Liver (tissue), 3 donors: ENCODE measurements around the gene DHRS7.

Experiments
- EGR1 ChIP-seq, 2 donors: IDR thresholded peaks; 2 replicates each; pipeline ENCODE4 v1.6.1; 2016 to 2018; ENCODE audit warnings: antibody characterized with exemption in 2 of 2, low read depth in 2 of 2
- GABPA ChIP-seq, 2 donors: IDR thresholded peaks in 1 of 2; conservative IDR thresholded peaks in 1 of 2; 2 replicates each; pipeline ENCODE4 v1.6.1; 2016; ENCODE audit warnings: antibody characterized with exemption in 2 of 2, mild to moderate bottlenecking in 1 of 2, moderate library complexity in 1 of 2
- HNF4A ChIP-seq, 2 donors: conservative IDR thresholded peaks; 2 replicates each; pipeline ENCODE4 v1.6.1; 2016; ENCODE audit warnings: antibody characterized with exemption in 2 of 2, mild to moderate bottlenecking in 2 of 2
- RAD21 ChIP-seq, 2 donors: IDR thresholded peaks; 2 replicates each; pipeline ENCODE4 v1.6.1; 2016; ENCODE audit warnings: antibody characterized with exemption in 2 of 2, mild to moderate bottlenecking in 2 of 2
- RXRA ChIP-seq, 2 donors: IDR thresholded peaks; 2 replicates each; pipeline ENCODE4 v1.6.1; 2017 to 2018; ENCODE audit warnings: antibody characterized with exemption in 2 of 2, mild to moderate bottlenecking in 1 of 2
- SP1 ChIP-seq: IDR thresholded peaks from 2 replicates; pipeline ENCODE4 v1.6.1; 2018; ENCODE audit warnings: antibody characterized with exemption, mild to moderate bottlenecking
- TAF1 ChIP-seq: conservative IDR thresholded peaks from 2 replicates; pipeline ENCODE4 v1.6.1; 2016; ENCODE audit warnings: antibody characterized with exemption, mild to moderate bottlenecking
- TF ChIP-seq, protein P1 (sequence below): fragments of 150-350 bp; IDR thresholded peaks from 2 replicates; pipeline ENCODE4 v1.5.1; 2017; ENCODE audit warnings: improper control_type of control experiment, low read depth, low read length; ENCODE audit not compliant: missing input control
- TF ChIP-seq, protein P2 (sequence below): IDR thresholded peaks from 2 replicates; pipeline ENCODE4 v1.6.1; 2016; ENCODE audit warnings: antibody characterized with exemption, mild to moderate bottlenecking
- TF ChIP-seq, protein P3 (sequence below): IDR thresholded peaks from 2 replicates; pipeline ENCODE4 v1.6.1; 2016; ENCODE audit warnings: antibody characterized with exemption
- TF ChIP-seq, protein P4 (sequence below): IDR thresholded peaks from 2 replicates; pipeline ENCODE4 v1.6.1; 2016; ENCODE audit warnings: antibody characterized with exemption
- donor health status: healthy.
- donor health status: healthy.

DNA sequence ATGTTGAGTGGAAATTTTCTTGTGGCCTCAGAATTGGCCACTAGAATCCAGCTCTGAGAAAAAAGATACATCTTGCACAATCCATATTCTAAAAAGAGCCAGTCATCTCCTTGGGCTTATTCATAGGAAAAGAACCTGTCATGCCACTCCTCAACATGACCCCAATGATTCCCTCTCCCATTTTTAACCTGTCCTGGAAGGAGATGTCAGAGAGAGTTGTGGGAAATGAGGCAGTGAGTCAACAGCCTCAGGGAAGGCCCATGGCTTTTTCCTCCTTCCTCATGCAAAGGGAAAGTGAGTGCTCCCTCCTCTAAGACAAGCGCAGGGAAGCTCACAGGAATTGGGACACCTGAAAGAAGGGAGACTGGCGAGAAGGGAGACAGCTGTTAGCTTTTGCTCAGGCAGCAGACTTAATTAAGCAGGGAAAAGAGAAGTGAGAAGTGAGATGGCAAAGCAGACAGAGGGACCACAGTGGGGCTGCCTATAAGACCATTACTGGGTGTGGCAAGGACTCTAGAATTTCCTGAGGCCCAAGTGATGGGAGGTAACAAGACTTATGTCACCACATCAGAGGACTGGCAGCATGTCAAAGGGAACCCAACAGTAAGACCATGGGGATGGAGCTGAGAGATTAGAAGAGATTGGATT, 10.2 kb upstream of the DHRS7 start:
- TF ChIP-seq, protein P1, sequence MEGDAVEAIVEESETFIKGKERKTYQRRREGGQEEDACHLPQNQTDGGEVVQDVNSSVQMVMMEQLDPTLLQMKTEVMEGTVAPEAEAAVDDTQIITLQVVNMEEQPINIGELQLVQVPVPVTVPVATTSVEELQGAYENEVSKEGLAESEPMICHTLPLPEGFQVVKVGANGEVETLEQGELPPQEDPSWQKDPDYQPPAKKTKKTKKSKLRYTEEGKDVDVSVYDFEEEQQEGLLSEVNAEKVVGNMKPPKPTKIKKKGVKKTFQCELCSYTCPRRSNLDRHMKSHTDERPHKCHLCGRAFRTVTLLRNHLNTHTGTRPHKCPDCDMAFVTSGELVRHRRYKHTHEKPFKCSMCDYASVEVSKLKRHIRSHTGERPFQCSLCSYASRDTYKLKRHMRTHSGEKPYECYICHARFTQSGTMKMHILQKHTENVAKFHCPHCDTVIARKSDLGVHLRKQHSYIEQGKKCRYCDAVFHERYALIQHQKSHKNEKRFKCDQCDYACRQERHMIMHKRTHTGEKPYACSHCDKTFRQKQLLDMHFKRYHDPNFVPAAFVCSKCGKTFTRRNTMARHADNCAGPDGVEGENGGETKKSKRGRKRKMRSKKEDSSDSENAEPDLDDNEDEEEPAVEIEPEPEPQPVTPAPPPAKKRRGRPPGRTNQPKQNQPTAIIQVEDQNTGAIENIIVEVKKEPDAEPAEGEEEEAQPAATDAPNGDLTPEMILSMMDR = no peak
- TF ChIP-seq TAF1 = no peak
- no peak for TF ChIP-seq RXRA (IDR thresholded peaks at IDR 0.05)
- no peak for TF ChIP-seq HNF4A (conservative IDR thresholded peaks at IDR 0.05)
- TF ChIP-seq, protein P2, sequence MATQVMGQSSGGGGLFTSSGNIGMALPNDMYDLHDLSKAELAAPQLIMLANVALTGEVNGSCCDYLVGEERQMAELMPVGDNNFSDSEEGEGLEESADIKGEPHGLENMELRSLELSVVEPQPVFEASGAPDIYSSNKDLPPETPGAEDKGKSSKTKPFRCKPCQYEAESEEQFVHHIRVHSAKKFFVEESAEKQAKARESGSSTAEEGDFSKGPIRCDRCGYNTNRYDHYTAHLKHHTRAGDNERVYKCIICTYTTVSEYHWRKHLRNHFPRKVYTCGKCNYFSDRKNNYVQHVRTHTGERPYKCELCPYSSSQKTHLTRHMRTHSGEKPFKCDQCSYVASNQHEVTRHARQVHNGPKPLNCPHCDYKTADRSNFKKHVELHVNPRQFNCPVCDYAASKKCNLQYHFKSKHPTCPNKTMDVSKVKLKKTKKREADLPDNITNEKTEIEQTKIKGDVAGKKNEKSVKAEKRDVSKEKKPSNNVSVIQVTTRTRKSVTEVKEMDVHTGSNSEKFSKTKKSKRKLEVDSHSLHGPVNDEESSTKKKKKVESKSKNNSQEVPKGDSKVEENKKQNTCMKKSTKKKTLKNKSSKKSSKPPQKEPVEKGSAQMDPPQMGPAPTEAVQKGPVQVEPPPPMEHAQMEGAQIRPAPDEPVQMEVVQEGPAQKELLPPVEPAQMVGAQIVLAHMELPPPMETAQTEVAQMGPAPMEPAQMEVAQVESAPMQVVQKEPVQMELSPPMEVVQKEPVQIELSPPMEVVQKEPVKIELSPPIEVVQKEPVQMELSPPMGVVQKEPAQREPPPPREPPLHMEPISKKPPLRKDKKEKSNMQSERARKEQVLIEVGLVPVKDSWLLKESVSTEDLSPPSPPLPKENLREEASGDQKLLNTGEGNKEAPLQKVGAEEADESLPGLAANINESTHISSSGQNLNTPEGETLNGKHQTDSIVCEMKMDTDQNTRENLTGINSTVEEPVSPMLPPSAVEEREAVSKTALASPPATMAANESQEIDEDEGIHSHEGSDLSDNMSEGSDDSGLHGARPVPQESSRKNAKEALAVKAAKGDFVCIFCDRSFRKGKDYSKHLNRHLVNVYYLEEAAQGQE = no peak
- TF ChIP-seq, protein P3, sequence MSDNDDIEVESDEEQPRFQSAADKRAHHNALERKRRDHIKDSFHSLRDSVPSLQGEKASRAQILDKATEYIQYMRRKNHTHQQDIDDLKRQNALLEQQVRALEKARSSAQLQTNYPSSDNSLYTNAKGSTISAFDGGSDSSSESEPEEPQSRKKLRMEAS = no peak
- TF ChIP-seq GABPA (IDR thresholded peaks at IDR 0.05 in 1 of 2, conservative IDR thresholded peaks at IDR 0.05 in 1 of 2) = no peak
- TF ChIP-seq SP1 = no peak
- TF ChIP-seq, protein P4, sequence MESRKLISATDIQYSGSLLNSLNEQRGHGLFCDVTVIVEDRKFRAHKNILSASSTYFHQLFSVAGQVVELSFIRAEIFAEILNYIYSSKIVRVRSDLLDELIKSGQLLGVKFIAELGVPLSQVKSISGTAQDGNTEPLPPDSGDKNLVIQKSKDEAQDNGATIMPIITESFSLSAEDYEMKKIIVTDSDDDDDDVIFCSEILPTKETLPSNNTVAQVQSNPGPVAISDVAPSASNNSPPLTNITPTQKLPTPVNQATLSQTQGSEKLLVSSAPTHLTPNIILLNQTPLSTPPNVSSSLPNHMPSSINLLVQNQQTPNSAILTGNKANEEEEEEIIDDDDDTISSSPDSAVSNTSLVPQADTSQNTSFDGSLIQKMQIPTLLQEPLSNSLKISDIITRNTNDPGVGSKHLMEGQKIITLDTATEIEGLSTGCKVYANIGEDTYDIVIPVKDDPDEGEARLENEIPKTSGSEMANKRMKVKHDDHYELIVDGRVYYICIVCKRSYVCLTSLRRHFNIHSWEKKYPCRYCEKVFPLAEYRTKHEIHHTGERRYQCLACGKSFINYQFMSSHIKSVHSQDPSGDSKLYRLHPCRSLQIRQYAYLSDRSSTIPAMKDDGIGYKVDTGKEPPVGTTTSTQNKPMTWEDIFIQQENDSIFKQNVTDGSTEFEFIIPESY = no peak
- no peak for TF ChIP-seq RAD21 (IDR thresholded peaks at IDR 0.05)
- TF ChIP-seq EGR1 (IDR thresholded peaks at IDR 0.05; ENCODE audit: low read depth in 2 of 2) = no peak
